C4-2B (cell line): ENCODE measurements around the gene PRKD2.

Experiments used
- H3K27ac ChIP-seq: fragments of 450-650 bp; 2 replicates; pipeline ENCODE4 v1.5.1; 2017
- CTCF ChIP-seq: fragments of 450-650 bp; conservative IDR thresholded peaks from 2 replicates; pipeline ENCODE4 v1.5.1; 2017; ENCODE audit warnings: mild to moderate bottlenecking
- ZFX ChIP-seq: fragments of 450-650 bp; IDR thresholded peaks from 2 replicates; pipeline ENCODE4 v1.6.1; 2017

Gene PRKD2

GRCh38 chr19:46670813-46671212 lies 46.1 kb downstream of the PRKD2 start:
- H3K27ac ChIP-seq: no peak overlapping the region
- no peak for TF ChIP-seq ZFX

DNA sequence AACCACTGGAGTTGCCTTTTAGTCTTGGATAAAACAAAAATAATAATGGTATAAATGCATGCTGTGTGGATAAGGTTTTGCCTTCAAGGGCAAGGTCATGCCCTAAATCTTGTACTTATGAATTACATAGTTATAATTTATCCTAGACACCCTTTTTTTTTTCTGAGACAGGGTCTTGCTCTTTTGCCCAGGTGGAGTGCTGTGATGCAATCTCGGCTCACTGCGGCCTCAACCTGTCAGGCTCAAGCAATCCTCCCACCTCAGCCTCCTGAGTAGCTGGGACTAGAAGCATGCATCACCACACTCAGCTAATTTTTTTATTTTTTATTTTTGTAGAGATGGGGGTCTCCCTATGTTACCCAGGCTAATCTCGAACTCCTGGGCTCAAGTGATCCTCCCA lies 48.3 kb downstream of the PRKD2 start:
- H3K27ac ChIP-seq: no peak overlapping the region
- TF ChIP-seq ZFX (no peak), CTCF (no peak)

DNA sequence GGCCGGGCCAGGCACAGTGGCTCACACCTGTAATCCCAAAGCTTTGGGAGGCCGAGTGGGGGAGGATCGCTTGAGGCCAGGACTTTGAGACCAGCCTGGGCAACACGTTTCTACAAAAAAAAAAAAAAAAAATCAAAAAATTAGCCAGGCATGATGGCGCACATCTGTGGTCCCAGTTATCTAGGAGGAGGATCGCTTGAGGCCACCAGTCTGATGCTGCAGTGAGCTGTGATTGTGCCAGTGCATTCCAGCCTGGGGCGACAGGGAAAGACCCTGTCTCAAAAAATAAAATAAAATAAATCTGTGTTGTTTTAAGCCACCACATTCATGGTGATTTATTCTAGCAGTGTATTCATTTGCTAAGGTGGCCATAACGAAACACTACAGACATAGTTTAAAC lies 51.8 kb downstream of the PRKD2 start:
- TF ChIP-seq CTCF (no peak), ZFX (no peak)
- no peak overlapping the region for H3K27ac ChIP-seq

- H3K27ac ChIP-seq: no peak overlapping the region
Measured at GRCh38 chr19:46661735-46662592, 55.0 kb downstream of the PRKD2 start.

DNA sequence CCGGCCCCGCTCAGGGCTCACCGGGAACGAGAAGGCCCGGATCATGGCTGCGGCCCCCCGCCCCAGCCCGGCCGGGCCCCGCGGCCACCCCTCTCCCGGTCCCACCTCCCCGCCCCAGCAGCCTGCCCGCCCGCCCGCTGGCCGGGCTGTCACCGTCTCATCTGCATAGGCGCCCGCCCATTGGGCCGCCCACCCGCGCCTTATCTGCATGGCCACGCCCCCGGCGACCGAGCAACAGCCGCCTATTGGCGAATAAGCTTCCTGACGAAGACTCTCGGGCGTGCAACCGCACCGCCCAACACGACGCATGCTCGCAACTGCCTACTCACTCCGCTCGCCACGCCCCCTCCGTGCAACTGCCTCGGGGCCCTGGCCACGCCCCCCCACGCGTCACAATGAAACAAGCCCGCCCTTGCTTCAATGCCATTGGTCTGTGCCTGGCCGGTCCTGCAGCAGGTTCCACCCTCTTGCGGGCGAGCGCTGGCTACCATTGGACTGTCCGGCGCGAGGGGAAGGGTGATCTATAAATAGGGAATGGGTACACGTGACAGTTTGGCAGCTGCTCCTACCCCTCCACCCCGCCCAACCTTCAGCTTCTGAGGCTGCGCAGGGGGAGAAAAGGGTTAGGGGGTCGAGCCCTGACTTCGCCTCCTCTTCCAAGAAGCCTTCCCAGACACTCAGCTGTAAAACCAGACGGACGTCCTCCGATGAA lies 55.7 kb downstream of the PRKD2 start, which contains the start of gene DACT3:
DACT3 (minus strand) TSS at position 163 of the 712 bp plus-strand sequence; CDS start at position 45, 118 bp downstream.
- peak within 1 kb of the TSS; percentile 21; the same call in 1 of the 2 replicates for H3K27ac ChIP-seq
- TF ChIP-seq CTCF (no peak), ZFX (no peak)

More at GRCh38 chr19:46661735-46662592, 55.0 kb downstream of the PRKD2 start:
- TF ChIP-seq ZFX (no peak), CTCF (peak; percentile 73)

DNA sequence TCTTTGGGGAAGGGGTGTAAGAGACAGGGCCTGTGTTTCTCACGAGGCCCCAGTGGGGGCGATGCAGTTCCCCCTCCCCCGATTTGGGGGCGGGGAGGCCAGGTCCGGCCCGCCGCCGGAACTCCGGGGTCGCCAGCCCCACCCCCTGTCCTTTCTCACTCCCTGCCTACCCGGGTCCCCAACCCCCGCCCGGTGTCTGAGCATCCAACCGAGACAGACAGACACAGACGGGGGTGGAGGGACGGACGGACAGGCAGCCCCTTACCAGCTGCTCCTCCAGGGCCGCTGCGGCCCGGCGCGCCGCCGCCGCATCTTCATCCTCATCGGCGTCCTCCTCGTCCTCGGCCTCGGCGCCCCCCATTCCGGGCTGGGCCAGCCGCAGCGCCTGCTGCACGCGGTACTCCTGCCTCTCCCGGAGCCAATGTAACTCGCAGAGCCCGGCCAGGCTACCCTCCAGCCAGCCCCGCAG lies 56.3 kb downstream of the PRKD2 start:
- peak overlapping the region; percentile 21; the same call in 1 of the 2 replicates for H3K27ac ChIP-seq
- TF ChIP-seq CTCF (no peak), ZFX (no peak)

- H3K27ac ChIP-seq: no peak overlapping the region; the same call in 1 of the 2 replicates
- TF ChIP-seq ZFX: no peak
- no peak for TF ChIP-seq CTCF
Measured at GRCh38 chr19:46660008-46660517, 56.9 kb downstream of the PRKD2 start.
